Adipose tissue (tissue), 3 donors: ENCODE data around the gene MYRIP. TPM values are rescaled to one million over a fixed set of nuclear protein-coding genes. Genes with fewer than 3 reads are reported as not detected.

Experiments
- H3K27ac ChIP-seq: one replicate; pipeline ENCODE4 v1.5.1; 2013; ENCODE audit warnings: low read depth, low read length
- WGBS, 3 donors: extraction: QIAGEN DNeasy Blood & Tissue Kit; methylation state at CpG; one replicate each; pipeline ENCODE4 v1.1.7; 2013; 5-methylcytosine and 5-hydroxymethylcytosine counted together
- polyA plus RNA-seq, 3 donors: library from polyadenylated mRNA; stranded (reverse); fragments of 200-250 nt; gene quantifications; one replicate each; pipeline ENCODE4 v1.2.3, GENCODE V29; 2013
- donor health status: healthy with polysubstance abuse.
- donor health status: Bipolar disorder and iron deficiency.
- donor health status: healthy.

MYRIP gene
- polyA plus RNA-seq, 3 donors: 1.1 to 3.1 (median 2.7) TPM

DNA sequence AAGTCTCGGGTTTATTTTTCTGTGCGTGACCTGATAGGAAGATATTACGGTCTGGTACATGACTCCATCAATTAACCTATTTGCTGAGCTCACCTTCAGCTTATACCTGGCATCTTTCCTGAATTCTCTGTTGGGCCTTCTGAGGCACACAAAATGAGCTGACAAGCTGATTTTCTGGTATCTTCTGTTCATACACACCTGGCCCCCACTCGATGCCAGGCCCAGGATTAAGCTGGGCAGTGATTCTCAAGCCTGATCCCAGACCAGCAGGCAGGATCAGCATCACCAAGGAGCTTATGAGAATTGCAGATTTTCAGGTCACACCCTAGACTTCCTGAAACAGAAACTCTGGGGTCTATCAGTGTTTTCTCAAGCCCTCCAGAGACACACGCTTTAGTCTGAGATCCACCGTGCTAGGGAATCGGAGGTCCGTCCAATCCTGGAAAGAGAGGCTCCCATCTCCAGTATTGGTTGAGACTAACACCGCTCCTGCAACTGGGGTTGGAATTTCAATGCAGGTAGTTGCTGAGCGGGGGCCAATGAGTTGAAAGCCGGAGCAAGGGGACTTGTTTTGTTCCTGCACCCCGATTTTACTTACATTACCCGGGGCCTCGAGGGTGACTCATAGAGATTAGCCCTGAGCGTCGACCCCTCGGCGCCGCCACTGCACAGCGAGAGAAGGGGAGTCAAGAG, 499.5 kb downstream of the MYRIP start:
- 16 to 21% (median 19%) methylated on average over 20 of the region's 20 CpGs for WGBS, 3 donors
- H3K27ac ChIP-seq: no peak overlapping the region

DNA sequence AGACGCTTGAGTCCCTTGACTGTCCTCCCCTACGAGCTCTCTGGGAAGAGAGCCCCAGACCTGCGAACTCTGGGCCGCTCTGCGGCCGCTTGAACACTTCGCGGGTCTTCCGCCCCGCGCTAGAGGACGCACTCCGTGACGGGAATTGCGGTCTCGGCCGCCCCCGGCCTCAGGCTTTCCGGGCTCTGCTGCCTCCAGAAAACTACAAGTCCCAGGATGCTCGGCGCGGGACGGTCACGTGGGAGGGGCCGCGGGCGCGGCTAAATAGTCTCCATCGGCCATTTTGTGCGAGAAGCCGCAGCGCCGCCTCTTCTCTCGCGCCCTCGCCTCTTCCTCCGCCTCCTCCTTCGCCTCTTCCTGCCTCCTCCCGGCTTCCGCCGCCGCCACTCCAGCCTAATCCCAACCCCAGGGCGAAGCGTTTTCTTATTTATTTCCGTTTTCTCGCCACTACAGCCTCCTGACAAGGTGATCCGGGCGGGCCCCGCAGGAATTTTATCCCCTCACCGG, 500.1 kb downstream of the MYRIP start, which contains the start of gene EIF1B:
Gene EIF1B (plus strand): TSS at position 290 of the 507 bp plus-strand sequence. CDS start 235 bp downstream, outside the sequence.
- 0 to 1% (median 0%) methylated on average over 45 to 50 of the region's 50 CpGs for WGBS, 3 donors
- H3K27ac ChIP-seq: peak within 1 kb of the TSS; percentile 79
